H9 (cell line): ENCODE results near the gene TMEM186. TPM values are rescaled to one million over a fixed set of nuclear protein-coding genes. Genes with fewer than 3 reads are reported as not detected.
A peak's percentile ranks its signal among the peaks of the same experiment; 100 is the strongest.

Experiments used
- DNase-seq: peaks from one replicate; pipeline ENCODE4 v3.0.0-alpha.2; 2017
- H2AFZ ChIP-seq: one replicate; pipeline ENCODE4 v1.6.1; 2013; ENCODE audit warnings: mild to moderate bottlenecking, low read length, control low read depth, moderate library complexity
- H2AK5ac ChIP-seq: 2 replicates; pipeline ENCODE4 v1.6.1; 2013; ENCODE audit warnings: low read length, control low read depth, mixed read lengths; ENCODE audit not compliant: insufficient read length
- H2BK120ac ChIP-seq: one replicate; pipeline ENCODE4 v1.6.1; 2013; ENCODE audit warnings: low read depth, mild to moderate bottlenecking, low read length, control low read depth, inconsistent platforms; ENCODE audit not compliant: poor library complexity, severe bottlenecking
- H2BK12ac ChIP-seq: 2 replicates; pipeline ENCODE4 v1.6.1; 2013; ENCODE audit warnings: low read length, control low read depth, mixed read lengths, low read depth; ENCODE audit not compliant: insufficient read length
- H2BK15ac ChIP-seq: 2 replicates; pipeline ENCODE4 v1.6.1; 2013; ENCODE audit warnings: low read depth, low read length, control low read depth
- H2BK20ac ChIP-seq: one replicate; pipeline ENCODE4 v1.6.1; 2013; ENCODE audit warnings: low read depth, mild to moderate bottlenecking, low read length, control low read depth, inconsistent platforms; ENCODE audit not compliant: poor library complexity, severe bottlenecking
- H2BK5ac ChIP-seq: 2 replicates; pipeline ENCODE4 v1.6.1; 2013; ENCODE audit warnings: low read length, control low read depth, mixed read lengths; ENCODE audit not compliant: insufficient read length
- H3K14ac ChIP-seq: 2 replicates; pipeline ENCODE4 v1.6.1; 2013; ENCODE audit warnings: low read length, control low read depth; ENCODE audit not compliant: insufficient read depth
- H3K18ac ChIP-seq: 2 replicates; pipeline ENCODE4 v1.6.1; 2013; ENCODE audit warnings: low read depth, mild to moderate bottlenecking, mixed read lengths, low read length, control low read depth; ENCODE audit not compliant: insufficient read length
- H3K23ac ChIP-seq: 2 replicates; pipeline ENCODE4 v1.6.1; 2013; ENCODE audit warnings: low read length, control low read depth, mixed read lengths, low read depth; ENCODE audit not compliant: insufficient read length
- H3K23me2 ChIP-seq: 2 replicates; pipeline ENCODE4 v1.6.1; 2013; ENCODE audit warnings: low read depth, mild to moderate bottlenecking, mixed read lengths, low read length, control low read depth; ENCODE audit not compliant: insufficient read length, poor library complexity, severe bottlenecking
- H3K27ac ChIP-seq: 2 replicates; pipeline ENCODE4 v1.5.1; 2013; ENCODE audit warnings: low read length, control low read depth, mixed read lengths, low read depth; ENCODE audit not compliant: insufficient read length
- H3K27me3 ChIP-seq: 2 replicates; pipeline ENCODE4 v1.6.1; 2013; ENCODE audit warnings: low read length, control low read depth, inconsistent platforms; ENCODE audit not compliant: insufficient read depth
- H3K4ac ChIP-seq: 2 replicates; pipeline ENCODE4 v1.6.1; 2013; ENCODE audit warnings: low read depth, mild to moderate bottlenecking, control low read depth, inconsistent platforms, low read length, moderate library complexity
- H3K4me1 ChIP-seq: 2 replicates; pipeline ENCODE4 v1.6.1; 2013; ENCODE audit warnings: low read length, control low read depth, inconsistent platforms; ENCODE audit not compliant: insufficient read depth
- H3K4me2 ChIP-seq: 2 replicates; pipeline ENCODE4 v1.6.1; 2013; ENCODE audit warnings: low read length, control low read depth, mixed read lengths; ENCODE audit not compliant: insufficient read length, insufficient read depth
- H3K56ac ChIP-seq: 2 replicates; pipeline ENCODE4 v1.6.1; 2013; ENCODE audit warnings: low read depth, mild to moderate bottlenecking, mixed read lengths, low read length, control low read depth; ENCODE audit not compliant: insufficient read length
- H3K79me1 ChIP-seq: 2 replicates; pipeline ENCODE4 v1.6.1; 2013; ENCODE audit warnings: low read depth, mild to moderate bottlenecking, moderate library complexity, low read length, control low read depth, inconsistent platforms; ENCODE audit not compliant: insufficient read depth, poor library complexity, severe bottlenecking
- H3K79me2 ChIP-seq: 2 replicates; pipeline ENCODE4 v1.6.1; 2013; ENCODE audit warnings: low read length, control low read depth, inconsistent platforms; ENCODE audit not compliant: insufficient read depth
- H3K9ac ChIP-seq: 2 replicates; pipeline ENCODE4 v1.6.1; 2013; ENCODE audit warnings: low read length, control low read depth, mixed read lengths; ENCODE audit not compliant: insufficient read length; ENCODE audit errors: extremely low read depth
- H3K9me3 ChIP-seq: one replicate; pipeline ENCODE4 v1.6.1; 2013; ENCODE audit warnings: low read depth, low read length, inconsistent platforms; ENCODE audit not compliant: control insufficient read depth
- H3T11ph ChIP-seq: one replicate; pipeline ENCODE4 v1.6.1; 2013; ENCODE audit warnings: mild to moderate bottlenecking, low read length, control low read depth, inconsistent platforms
- H4K20me1 ChIP-seq: one replicate; pipeline ENCODE4 v1.6.1; 2013; ENCODE audit not compliant: control insufficient read depth, insufficient read length, insufficient read depth
- H4K5ac ChIP-seq: 2 replicates; pipeline ENCODE4 v1.6.1; 2013; ENCODE audit warnings: low read depth, mild to moderate bottlenecking, mixed read lengths, low read length, control low read depth; ENCODE audit not compliant: insufficient read length
- H4K8ac ChIP-seq: replicated peaks from 2 replicates; pipeline ENCODE4 v1.6.1; 2013; ENCODE audit warnings: low read length, control low read depth, mixed read lengths, low read depth; ENCODE audit not compliant: insufficient read length
- H4K91ac ChIP-seq: 2 replicates; pipeline ENCODE4 v1.6.1; 2013; ENCODE audit warnings: low read depth, mild to moderate bottlenecking, moderate library complexity, mixed read lengths, low read length, control low read depth; ENCODE audit not compliant: insufficient read length
- H3K27ac Mint-ChIP-seq, 3 experiments: 2 replicates in 2 of 3; 3 replicates in 1 of 3; pipeline ENCODE4 v1.8.0; 2020 to 2021; ENCODE audit warnings: mixed read lengths in 3 of 3, mild to moderate bottlenecking in 1 of 3, moderate library complexity in 1 of 3
- H3K27me3 Mint-ChIP-seq: 2 replicates; pipeline ENCODE4 v1.8.0; 2021; ENCODE audit warnings: low read depth, mild to moderate bottlenecking, moderate library complexity, mixed read lengths
- H3K36me3 Mint-ChIP-seq, 3 experiments: 2 replicates in 2 of 3; 3 replicates in 1 of 3; pipeline ENCODE4 v1.8.0; 2020 to 2021; ENCODE audit warnings: low read depth in 3 of 3, mixed read lengths in 3 of 3; ENCODE audit not compliant: insufficient read depth in 1 of 3
- H3K4me1 Mint-ChIP-seq, 2 experiments: 2 replicates each; pipeline ENCODE4 v1.8.0; 2020; ENCODE audit warnings: mixed read lengths in 2 of 2
- H3K4me3 Mint-ChIP-seq, 2 experiments: 2 replicates in 1 of 2; 3 replicates in 1 of 2; pipeline ENCODE4 v1.8.0; 2020 to 2021; ENCODE audit warnings: mild to moderate bottlenecking in 2 of 2, mixed read lengths in 2 of 2, moderate library complexity in 1 of 2
- H3K9me3 Mint-ChIP-seq, 2 experiments: 2 replicates in 1 of 2; 3 replicates in 1 of 2; pipeline ENCODE4 v1.8.0; 2020; ENCODE audit warnings: mild to moderate bottlenecking in 2 of 2, mixed read lengths in 2 of 2, moderate library complexity in 1 of 2
- CTCF ChIP-seq: fragments of 200-600 bp; sonication (generic); conservative IDR thresholded peaks from 3 replicates; pipeline ENCODE4 v1.8.0; 2021; ENCODE audit warnings: antibody characterized with exemption, mild to moderate bottlenecking
- WGBS: extraction: QIAGEN DNeasy Blood & Tissue Kit; methylation state at CpG from one replicate; pipeline ENCODE4 v1.1.7; 2013; ENCODE audit warnings: missing lambda C conversion rate, low lambda C conversion rate, mixed read lengths; ENCODE audit not compliant: insufficient read length; ENCODE audit errors: extremely low coverage; 5-methylcytosine and 5-hydroxymethylcytosine counted together
- total RNA-seq: library from RNA; stranded (reverse); gene quantifications from 2 replicates; pipeline ENCODE4 v1.2.1, GENCODE V29; 2021

TMEM186 gene
- total RNA-seq, 1 experiment from 2014 or later: 9.6 TPM

- Histone ChIP-seq H3K4me2 (no peak overlapping the region), H3K14ac (no peak overlapping the region), H2AK5ac (no peak overlapping the region), H3K4me1 (peaks cover 17% of the 10 kb centered on the region), H3K79me2 (no peaks in the 10 kb centered on the region), H3K27me3 (no peaks in the 10 kb centered on the region), H3K79me1 (no peaks in the 10 kb centered on the region), H3K23ac (no peak overlapping the region), H2BK20ac (no peak overlapping the region), H2BK120ac (no peak overlapping the region), H2BK5ac (no peak overlapping the region), H3K9me3 (no peaks in the 10 kb centered on the region), H4K8ac (no peak overlapping the region), H3T11ph (no peak overlapping the region), H3K9ac (no peak overlapping the region), H3K18ac (no peak overlapping the region), H3K23me2 (no peaks in the 10 kb centered on the region), H2BK12ac (no peak overlapping the region), H2BK15ac (no peak overlapping the region), H2AFZ (no peak overlapping the region), H3K56ac (no peak overlapping the region), H4K5ac (no peak overlapping the region), H3K27ac (no peak overlapping the region), H3K4ac (no peak overlapping the region), H4K91ac (no peak overlapping the region), H4K20me1 (no peaks in the 10 kb centered on the region)
- no peak for TF ChIP-seq CTCF
- no CpG with 5 or more reads among the region's 8 CpGs for WGBS
- H3K4me3 Mint-ChIP-seq: no peak overlapping the region
- no peaks in the 10 kb centered on the region for H3K27me3 Mint-ChIP-seq
- H3K36me3 Mint-ChIP-seq: peaks cover 40 to 63% (median 49%) of the 10 kb centered on the region in 3 experiments
- peaks cover 52 to 54% of the 10 kb centered on the region in 2 experiments for H3K4me1 Mint-ChIP-seq
- H3K27ac Mint-ChIP-seq: peak overlapping the region in 2 of 3 experiments; percentile 83 to 92; a peak in 4 of 7 replicates
- H3K9me3 Mint-ChIP-seq: no peaks in the 10 kb centered on the region
- DNase-seq: no peak
These were observed 31.2 kb upstream of the TMEM186 start for GRCh38 chr16:8828541-8829165.
